Stimulated activated CD4-positive, alpha-beta T cell treated with anti-CD3 and anti-CD28 coated beads, Interleukin-12 subunit alpha, Interleukin-12 subunit beta, amount 100 ng/mL, for 4 hours (primary cell): Measurements from ENCODE around the gene MUC15.

ENCODE experiments used
- DNase-seq: peaks from one replicate; pipeline ENCODE4 v3.0.0-alpha.2; 2020

The MUC15 gene

DNA sequence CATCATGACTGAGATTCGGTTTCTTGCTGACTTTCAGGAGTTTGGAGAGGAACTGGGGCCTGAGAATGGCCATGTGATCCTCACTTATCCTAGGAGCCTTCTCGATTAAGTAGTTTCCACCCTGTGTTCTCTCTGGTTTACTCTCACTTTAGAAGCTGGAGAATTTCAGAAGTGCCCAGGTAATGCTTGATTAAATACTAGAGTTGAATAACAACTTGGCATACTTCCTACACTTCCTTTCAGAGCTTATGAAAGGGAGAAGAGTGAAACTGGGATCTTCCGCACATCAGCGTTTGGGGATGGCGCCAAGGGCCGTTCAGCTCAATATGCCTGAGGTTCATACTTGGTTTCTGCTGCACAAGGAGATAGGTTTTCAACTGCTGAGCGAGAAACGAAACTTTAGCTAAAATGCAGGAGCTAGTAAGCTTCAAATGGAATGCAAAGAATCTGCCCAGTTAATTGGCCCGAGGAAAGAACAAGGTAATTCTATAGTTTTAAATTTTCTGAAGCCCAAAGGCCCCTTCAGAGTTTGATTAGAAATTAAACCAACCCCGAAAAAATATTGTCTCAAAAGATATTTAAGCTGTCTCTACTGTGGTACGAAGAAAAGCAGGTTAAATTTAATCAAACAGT, 823 bp upstream of the MUC15 start:
- no peak for DNase-seq

DNA sequence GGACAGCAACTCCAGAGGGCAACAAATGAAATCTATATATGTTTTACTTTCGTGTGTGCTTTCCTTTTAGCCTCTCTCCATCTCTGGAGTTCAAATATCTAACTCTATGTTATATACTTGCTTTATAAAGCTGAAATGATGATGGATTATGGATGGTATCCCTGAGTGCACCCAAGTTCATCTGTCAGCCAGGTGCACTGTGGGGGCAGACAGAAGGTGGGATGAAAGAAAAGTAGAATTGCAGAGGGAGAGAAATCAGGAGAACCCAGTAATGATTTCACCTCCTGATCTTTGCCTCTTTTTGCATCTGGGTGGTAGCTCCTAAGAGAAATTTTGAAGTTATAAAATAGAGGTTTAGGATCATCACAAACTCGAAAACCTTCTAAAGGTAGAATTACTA, 2.4 kb downstream of the MUC15 start:
- no peak for DNase-seq

DNA sequence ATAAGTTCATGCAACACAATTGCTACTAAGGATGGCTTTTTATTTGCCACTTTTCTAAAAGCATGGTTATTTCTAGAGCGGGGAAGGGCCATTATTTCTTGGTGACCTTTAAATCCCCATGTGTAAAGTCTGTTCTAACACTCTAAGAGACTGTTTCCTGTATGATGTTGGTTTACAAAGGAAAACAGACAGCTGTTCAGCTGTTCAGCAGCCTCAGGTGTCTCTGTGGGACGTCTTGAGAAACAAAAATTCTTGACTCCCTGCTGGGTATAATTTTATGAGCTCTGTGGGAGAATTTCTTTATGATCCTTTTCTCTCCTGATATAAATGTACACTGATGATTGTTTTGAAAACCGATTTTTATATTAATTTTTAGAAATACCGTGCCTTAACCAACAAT, 13.9 kb downstream of the MUC15 start:
- DNase-seq: no peak

DNA sequence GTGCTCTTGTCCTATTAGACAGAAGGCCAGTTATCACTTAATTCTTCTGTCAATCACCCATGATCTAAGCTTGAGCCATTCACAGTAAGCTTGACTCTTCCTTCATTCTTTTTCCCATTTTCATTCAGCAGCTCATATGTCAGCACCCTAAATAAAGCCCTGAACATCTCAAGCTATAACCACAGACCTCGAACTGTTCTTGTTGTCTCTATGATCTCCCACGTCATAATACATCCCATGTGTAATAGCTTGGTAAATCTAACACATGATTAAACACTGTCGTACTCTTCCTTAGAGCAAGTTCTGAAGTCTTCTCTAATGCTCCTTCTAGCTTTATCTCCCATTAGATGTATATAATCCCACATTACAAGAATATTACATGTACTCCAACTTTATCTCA, 14.4 kb downstream of the MUC15 start:
- no peak for DNase-seq

DNA sequence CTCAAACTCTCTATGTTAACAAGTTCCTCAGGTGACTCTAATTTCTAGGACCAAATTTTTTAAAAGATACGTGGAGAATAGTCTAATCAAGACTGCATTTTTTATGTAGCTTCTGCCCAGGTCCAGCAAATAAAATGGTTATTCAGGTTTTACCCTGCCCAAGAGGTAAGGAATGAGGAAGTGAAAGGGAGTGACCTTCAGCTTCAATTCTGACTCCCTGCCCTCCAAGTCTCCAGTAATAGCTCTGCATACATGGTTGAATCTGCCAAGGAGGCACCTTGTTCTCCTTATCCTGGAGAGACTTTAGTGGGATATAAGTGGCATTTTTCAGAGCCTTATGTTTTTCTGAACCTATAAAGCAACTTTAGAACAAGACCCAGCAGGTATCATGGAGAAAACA, 15.5 kb downstream of the MUC15 start:
- DNase-seq: no peak

DNA sequence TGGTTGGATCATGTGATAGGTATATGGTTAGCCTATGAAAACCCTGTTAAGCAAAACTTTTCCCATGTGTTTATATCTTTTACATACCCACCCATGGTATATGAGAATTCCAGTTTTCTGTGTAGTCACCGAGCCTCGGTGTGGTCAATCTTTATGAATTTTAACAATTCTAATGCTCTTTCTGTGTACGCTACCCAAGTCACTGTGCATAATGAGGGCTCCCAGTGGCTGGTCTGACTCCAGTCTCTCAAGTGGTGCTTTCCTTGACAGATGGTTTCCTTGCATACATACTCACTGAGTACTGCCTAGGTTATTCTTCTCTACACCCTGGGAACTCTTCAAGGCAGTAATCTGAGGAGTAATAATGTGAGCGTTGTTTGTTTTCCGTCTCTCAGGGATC, 17.6 kb downstream of the MUC15 start:
- no peak for DNase-seq

DNA sequence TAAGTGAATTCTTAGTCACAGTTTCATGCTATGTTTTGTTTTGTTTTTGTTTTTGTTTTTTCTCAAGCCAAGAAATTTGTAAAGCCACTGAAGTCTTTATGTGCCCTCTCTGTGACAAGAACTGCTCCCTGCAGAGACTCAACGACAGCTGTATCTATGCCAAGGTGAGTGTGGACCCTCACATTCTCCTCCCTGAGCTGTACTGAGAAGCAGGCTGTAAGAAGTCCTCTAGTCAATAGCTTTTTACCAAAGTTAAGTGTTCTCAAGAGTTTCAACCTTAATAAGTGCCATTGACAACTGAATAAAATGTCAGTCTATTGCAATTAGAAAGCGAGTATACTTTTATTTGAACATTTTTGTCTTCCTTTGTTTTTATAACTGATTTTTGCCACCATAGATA, 18.9 kb downstream of the MUC15 start:
- no peak for DNase-seq

DNA sequence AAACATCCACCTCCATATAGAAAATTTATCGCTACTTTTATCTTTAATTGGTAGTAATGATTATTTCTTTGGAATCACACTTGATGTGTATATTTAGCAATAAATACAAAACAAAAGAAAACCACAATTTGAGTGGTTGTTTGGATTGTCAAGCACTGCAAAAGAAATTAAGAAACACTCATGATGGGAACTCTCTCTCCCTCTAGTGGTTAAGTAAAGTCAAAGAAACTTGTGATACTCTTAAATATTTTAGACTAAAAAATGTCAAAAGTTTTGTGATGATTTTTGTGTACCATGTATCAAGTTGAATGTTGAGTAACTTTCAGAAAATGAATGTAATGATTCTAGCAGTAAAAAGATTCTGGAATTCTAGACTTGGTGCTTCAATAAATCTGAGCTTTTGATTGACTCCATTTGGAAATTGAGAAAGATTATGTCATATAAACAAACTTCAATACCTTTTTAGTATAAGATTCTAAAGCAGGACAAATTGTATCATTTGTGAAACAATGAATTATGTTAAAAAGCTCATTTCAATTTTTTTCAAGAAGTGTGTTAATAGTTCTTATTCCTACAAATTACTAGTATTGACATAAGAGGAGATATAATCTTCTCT, 20.8 kb downstream of the MUC15 start:
- no peak for DNase-seq

DNA sequence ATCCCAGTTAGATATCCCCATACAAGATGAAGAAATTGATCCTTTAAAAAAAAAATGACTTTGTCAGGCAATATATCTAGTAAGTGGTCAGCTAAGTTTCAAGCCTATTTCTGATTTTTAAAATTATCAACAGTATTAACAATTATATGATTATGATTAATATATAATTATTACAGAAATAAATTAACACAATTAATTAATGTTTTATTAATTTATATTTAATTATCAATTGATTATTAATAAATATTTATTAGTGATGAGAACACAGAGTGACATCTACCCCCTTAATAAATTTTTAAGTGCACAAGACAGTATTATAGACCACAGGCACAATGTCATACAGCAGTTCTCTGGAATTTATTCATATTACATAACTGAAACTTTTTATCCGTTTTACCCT, 22.0 kb downstream of the MUC15 start:
- no peak for DNase-seq

DNA sequence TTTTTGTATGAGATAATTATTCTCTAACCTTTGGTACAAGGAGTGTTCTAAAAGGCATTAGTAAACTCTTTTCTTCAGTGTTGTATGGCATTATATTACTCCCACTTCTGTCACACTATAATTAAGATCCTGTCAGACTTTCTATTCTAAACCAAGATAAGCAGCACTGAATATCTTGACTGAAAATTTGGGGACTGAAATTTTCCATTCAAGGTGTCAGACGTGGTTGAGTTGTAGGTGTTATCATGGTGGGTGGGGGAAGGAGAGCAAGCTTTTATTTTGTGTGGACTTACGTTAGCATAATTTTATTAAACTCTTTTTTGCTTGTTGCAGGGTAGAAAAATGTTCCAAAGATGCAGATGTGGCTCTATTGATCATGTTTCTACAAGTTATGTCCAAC, 22.9 kb downstream of the MUC15 start:
- DNase-seq: no peak

DNA sequence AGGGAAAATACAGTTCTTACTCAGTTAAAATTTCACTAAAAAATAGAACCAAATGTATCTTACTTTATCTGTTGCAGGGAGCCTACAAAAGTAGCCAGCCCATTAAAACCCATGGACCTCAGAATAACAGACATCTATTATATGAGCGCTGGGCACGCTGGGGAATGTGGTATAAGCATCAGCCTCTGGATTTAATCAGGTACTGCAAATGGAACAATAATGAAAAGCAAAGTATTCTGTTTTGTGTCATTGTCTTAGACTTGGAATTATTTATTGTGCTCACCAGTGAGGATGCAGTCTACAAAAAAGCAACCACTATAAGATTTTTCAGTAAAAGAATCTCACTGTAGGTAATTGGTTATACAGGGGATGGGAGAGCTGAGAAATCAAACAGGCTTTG, 30.2 kb downstream of the MUC15 start:
- DNase-seq: no peak

DNA sequence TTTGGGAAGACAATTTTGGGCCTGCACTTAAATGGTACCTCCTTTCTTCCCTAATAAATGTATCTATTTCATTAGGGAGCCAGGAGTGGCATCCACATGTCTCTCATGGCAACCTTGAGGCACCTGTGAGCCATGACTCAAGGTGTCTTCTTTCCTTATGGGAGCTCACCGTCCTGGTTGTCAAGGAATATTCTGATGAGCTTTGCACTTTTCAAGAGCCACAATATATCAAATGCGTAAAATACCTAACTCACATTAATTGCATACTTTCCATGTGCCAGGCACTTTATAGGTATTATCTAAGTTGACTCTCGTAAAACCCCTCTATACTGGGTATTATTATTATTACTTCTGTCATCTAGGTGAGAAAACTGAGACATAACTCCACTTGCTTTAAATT, 32.5 kb downstream of the MUC15 start:
- no peak for DNase-seq

DNA sequence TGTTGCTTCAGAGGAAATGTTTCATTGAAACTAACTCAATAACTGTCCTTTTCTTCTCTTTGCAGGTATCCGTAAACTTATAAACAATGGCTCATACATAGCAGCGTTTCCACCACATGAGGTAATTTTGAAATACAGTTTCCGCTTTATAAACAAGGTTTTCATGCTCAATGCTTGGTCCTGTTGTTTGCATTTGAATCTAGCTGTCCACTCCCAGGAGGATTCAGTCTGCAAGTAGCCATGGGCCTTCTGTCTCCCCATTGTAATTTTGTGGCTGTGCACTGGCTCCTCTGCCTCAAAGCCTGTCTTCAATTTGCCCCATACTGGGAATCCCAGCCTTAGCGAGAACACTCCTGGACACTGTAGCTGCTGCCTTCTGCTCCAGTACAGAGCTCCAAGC, 34.7 kb downstream of the MUC15 start:
- DNase-seq: no peak

DNA sequence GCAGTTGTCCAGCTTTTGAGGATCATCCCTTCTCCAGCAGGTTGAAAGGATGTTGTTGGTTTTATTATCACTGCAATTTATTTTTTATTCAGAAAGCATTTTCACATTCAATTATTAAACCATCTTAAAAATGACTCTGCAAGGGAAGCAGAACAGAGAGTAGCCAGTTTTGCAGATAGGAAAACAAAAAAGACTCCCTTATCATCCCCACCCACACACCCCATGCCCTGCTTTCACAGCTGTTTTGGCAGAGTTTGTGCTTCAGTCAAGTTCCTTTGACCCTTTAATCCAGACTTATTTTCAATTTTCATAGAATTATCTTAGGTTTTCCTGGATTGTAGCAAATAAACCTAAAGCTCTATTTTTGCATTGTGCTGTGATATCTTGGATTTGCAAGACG, 44.4 kb downstream of the MUC15 start:
- DNase-seq: no peak

DNA sequence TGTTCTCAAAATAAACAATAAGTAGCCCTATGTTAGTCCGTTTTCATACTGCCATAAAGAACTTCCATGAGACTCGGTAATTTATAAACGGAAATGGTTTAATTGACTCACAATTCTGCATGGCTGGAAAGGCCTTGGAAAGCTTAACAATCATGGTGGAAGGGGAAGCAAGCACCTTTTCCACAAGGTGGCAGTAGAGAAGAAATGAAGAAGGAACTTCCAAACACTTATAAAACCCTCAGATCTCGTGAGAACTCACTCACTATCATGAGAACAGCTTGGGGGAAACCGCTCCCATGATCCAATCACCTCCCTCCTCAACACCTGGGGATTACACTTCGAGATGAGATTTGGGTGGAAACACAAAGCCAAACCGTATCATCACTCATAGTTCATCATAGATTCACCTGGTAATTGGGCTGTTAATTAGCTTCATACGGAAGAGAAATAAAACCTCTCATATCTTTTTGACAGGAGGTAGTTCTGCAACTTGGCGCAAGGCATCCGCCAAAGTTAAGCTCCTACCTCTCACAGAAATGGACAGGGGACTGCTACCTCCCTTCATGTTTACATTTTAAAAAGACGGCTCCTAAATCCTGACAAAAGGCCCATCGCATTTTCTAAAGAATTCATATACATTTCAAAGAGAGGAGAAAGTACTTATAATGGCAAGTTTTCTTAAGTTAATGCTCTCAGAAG, 49.0 kb downstream of the MUC15 start:
- DNase-seq: no peak

DNA sequence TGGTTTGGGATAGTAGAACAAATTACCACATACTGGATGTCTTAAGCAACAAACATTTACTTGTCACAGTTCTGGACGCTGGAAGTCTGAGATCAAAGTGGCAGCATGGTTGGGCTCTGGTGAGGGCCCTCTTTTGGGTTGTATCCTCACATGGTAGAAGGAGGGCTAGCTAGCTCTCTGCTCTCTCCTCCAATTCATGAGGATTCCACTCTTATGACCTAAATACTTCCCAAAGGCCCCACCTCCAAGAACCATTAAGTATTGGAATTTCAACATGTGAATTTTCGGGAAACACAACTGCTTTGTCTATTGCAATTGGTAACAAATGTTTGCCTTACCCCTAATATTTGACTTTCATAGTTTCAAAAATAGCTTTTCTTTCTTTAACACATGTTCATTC, 52.6 kb downstream of the MUC15 start:
- DNase-seq: no peak

DNA sequence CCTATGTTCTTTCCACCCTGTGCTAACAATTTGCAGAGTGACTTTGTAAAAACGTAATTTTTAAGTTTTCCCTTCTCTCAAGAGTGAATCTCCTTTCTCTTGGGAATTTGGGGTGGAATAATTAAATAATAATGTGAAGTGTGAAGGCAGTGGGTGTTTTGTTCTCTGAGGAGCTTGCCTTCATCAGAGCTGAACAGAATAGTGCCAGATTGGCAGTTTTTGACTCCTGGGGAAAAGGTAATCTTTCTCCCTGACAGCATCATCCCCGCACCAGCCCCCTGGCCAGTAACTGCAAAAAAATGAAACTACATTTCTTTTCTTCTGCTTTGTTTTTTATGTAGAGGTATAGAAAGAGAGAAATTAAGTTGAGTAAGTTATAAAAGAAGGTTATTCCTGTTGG, 59.9 kb downstream of the MUC15 start:
- no peak for DNase-seq

DNA sequence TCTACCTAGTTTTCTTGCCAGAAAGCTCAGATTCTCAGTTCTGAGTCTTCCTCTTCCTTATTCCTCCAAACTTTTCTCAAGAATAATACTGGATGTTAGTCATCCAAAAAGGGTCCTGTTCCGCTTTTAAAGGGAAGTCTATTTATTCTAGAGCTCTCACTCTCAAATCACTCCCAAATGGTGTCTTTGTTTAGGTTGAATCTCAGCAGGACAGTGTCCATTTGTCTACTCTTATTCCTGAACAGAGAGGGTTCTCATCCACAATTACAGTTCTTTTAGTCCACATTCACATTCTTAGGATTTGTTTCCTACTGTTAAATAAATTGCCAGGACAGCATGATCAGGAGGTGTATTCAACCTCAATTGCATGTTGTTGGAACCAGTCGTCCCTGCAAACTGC, 61.3 kb downstream of the MUC15 start:
- no peak for DNase-seq

DNA sequence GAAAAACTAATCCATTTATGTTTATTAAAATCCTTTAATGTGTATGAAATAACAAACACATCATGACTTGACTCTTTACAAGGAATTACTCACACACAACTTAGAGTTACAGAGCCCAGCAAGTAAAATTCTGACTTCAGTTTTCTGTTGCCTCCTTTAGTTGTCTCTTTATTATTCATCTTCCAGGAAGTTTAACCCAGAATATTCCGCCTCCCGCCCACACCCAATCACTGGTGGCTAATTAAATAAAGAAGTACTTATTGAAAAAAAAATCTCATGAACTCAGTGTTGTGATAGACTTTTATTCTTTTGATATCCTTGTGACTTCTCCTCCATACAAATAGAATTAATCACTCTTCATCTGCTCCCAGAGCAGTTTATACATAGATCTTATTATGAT, 61.9 kb downstream of the MUC15 start:
- no peak for DNase-seq
